A549 (cell line): ENCODE measurements around the gene NAGPA.

Source experiments
- BHLHE40 ChIP-seq: IDR thresholded peaks from 2 replicates; pipeline ENCODE4 v1.6.1; 2012; ENCODE audit warnings: low read depth, low read length, inconsistent platforms
- CEBPB ChIP-seq, 2 experiments: fragments of >200 bp in 1 of 2; sonication (Bioruptor Twin) in 1 of 2; formaldehyde crosslinking in 1 of 2; IDR thresholded peaks; 2 replicates each; pipeline ENCODE4 v1.6.1; 2012 to 2016
- POLR2A ChIP-seq: IDR thresholded peaks from 2 replicates; pipeline ENCODE4 v1.6.1; 2012; ENCODE audit warnings: mild to moderate bottlenecking, low read length
- SREBF2 ChIP-seq: fragments of 450-650 bp; IDR thresholded peaks from 2 replicates; pipeline ENCODE4 v1.6.1; 2014; ENCODE audit warnings: mild to moderate bottlenecking, moderate library complexity
- TP53 ChIP-seq: fragments of 250-450 bp; sonication (Bioruptor Pico); IDR thresholded peaks from 2 replicates; pipeline ENCODE4 v1.5.0; 2021; ENCODE audit warnings: mild to moderate bottlenecking, moderate library complexity
- TF ChIP-seq, protein P1 (sequence below): IDR thresholded peaks from 2 replicates; pipeline ENCODE4 v1.6.1; 2012
- TF ChIP-seq, protein P2 (sequence below): fragments of >200 bp; sonication (Bioruptor Twin); formaldehyde crosslinking; IDR thresholded peaks from 3 replicates; pipeline ENCODE4 v1.5.1; 2016
- TF ChIP-seq, protein P3 (sequence below): fragments of 250-450 bp; sonication (Bioruptor Pico); IDR thresholded peaks from 2 replicates; pipeline ENCODE4 v1.5.0; 2021; ENCODE audit warnings: mild to moderate bottlenecking, moderate library complexity, borderline replicate concordance

DNA sequence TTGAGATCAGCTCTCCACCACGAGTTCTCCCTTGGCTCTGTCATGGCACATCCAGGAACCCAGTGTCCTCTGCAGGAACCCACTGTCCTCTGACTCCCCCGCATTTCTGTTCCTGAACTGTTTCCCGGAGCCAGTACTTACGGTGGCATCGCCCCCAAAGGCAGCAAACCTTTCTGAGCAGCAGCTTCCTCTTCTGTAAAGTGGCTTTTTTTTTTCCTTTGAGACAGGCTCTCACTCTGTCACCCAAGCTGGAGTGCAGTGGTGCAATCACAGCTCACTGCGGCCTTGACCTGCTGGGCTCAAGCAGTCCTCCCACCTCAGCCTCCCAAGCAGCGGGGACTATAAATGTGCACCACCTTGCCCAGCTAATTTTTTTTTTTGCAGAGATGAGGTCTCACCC lies 32.2 kb downstream of the NAGPA start:
- TF ChIP-seq, protein P1, sequence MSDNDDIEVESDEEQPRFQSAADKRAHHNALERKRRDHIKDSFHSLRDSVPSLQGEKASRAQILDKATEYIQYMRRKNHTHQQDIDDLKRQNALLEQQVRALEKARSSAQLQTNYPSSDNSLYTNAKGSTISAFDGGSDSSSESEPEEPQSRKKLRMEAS, result no peak
- TF ChIP-seq, protein P2, sequence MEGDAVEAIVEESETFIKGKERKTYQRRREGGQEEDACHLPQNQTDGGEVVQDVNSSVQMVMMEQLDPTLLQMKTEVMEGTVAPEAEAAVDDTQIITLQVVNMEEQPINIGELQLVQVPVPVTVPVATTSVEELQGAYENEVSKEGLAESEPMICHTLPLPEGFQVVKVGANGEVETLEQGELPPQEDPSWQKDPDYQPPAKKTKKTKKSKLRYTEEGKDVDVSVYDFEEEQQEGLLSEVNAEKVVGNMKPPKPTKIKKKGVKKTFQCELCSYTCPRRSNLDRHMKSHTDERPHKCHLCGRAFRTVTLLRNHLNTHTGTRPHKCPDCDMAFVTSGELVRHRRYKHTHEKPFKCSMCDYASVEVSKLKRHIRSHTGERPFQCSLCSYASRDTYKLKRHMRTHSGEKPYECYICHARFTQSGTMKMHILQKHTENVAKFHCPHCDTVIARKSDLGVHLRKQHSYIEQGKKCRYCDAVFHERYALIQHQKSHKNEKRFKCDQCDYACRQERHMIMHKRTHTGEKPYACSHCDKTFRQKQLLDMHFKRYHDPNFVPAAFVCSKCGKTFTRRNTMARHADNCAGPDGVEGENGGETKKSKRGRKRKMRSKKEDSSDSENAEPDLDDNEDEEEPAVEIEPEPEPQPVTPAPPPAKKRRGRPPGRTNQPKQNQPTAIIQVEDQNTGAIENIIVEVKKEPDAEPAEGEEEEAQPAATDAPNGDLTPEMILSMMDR, result no peak
- no peak for TF ChIP-seq BHLHE40
- no peak for TF ChIP-seq TP53 (CRISPR knock-in tag)
- no peak for TF ChIP-seq SREBF2
- TF ChIP-seq POLR2A, result no peak
- TF ChIP-seq, protein P3, sequence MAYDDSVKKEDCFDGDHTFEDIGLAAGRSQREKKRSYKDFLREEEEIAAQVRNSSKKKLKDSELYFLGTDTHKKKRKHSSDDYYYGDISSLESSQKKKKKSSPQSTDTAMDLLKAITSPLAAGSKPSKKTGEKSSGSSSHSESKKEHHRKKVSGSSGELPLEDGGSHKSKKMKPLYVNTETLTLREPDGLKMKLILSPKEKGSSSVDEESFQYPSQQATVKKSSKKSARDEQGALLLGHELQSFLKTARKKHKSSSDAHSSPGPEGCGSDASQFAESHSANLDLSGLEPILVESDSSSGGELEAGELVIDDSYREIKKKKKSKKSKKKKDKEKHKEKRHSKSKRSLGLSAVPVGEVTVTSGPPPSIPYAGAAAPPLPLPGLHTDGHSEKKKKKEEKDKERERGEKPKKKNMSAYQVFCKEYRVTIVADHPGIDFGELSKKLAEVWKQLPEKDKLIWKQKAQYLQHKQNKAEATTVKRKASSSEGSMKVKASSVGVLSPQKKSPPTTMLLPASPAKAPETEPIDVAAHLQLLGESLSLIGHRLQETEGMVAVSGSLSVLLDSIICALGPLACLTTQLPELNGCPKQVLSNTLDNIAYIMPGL (CRISPR knock-in tag), result no peak
- TF ChIP-seq CEBPB (IDR thresholded peaks at IDR 0.05), result no peak
